UCSD-AML1 (cell line): ENCODE measurements around the gene SF3B1.
A peak's percentile ranks its signal among the peaks of the same experiment; 100 is the strongest.
"Not testable (repeated sequence)": the region's sequence is repeated elsewhere in the genome, so short reads cannot be mapped to it uniquely, and the experiment has no call there.

ENCODE experiments used
- DNase-seq: peaks from one replicate; lab custom pipeline; 2025; ENCODE audit not compliant: unreplicated experiment; lab: John Stamatoyannopoulos, UW

SF3B1 gene

GRCh38 chr2:197383825-197384224, 51.0 kb downstream of the SF3B1 start:
- DNase-seq, result no peak

- DNase-seq, result no peak
These were observed 53.2 kb downstream of the SF3B1 start for GRCh38 chr2:197381641-197382040.

GRCh38 chr2:197379918-197380309, 54.9 kb downstream of the SF3B1 start:
- DNase-seq, result not testable (repeated sequence)

- DNase-seq, result not testable (repeated sequence)
These were observed 55.4 kb downstream of the SF3B1 start for GRCh38 chr2:197379308-197379917.

GRCh38 chr2:197378494-197379307, 56.1 kb downstream of the SF3B1 start:
- peak; percentile 17 for DNase-seq

GRCh38 chr2:197378086-197378485, 56.7 kb downstream of the SF3B1 start:
- no peak for DNase-seq

- no peak for DNase-seq
These were observed 57.2 kb downstream of the SF3B1 start for GRCh38 chr2:197377670-197378069.

- no peak for DNase-seq
These were observed 62.2 kb downstream of the SF3B1 start for GRCh38 chr2:197372592-197372991.

- DNase-seq, result not testable (repeated sequence)
These were observed 64.2 kb downstream of the SF3B1 start for GRCh38 chr2:197370664-197371063.

- DNase-seq, result no peak
These were observed 64.9 kb downstream of the SF3B1 start for GRCh38 chr2:197369933-197370320.

- peak; percentile 28 for DNase-seq
These were observed 65.4 kb downstream of the SF3B1 start for GRCh38 chr2:197369228-197369932.

- no peak for DNase-seq
These were observed 66.4 kb downstream of the SF3B1 start for GRCh38 chr2:197368412-197368811.

- no peak for DNase-seq
These were observed 70.8 kb downstream of the SF3B1 start for GRCh38 chr2:197363998-197364397.

- no peak for DNase-seq
These were observed 74.1 kb downstream of the SF3B1 start for GRCh38 chr2:197360744-197361156.

- no peak for DNase-seq
These were observed 75.0 kb downstream of the SF3B1 start for GRCh38 chr2:197359859-197360258.

- DNase-seq, result no peak
These were observed 75.9 kb downstream of the SF3B1 start for GRCh38 chr2:197358931-197359330.

GRCh38 chr2:197357986-197358385, 76.8 kb downstream of the SF3B1 start:
- no peak for DNase-seq

- no peak for DNase-seq
These were observed 78.7 kb downstream of the SF3B1 start for GRCh38 chr2:197356136-197356535.

- DNase-seq, result no peak
These were observed 80.7 kb downstream of the SF3B1 start for GRCh38 chr2:197354169-197354558.

GRCh38 chr2:197353393-197354168, 81.2 kb downstream of the SF3B1 start:
- DNase-seq, result no peak

- DNase-seq, result no peak
These were observed 85.1 kb downstream of the SF3B1 start for GRCh38 chr2:197349699-197350098.
